ENCODE measurements around the gene COL17A1. TPM values are rescaled to one million over a fixed set of nuclear protein-coding genes. Genes with fewer than 3 reads are reported as not detected.

Gene COL17A1
- polyA plus RNA-seq, 3 donors = 0.30 to 0.78 (median 0.40) TPM

GRCh38 chr10:103990121-103990520 lies 95.6 kb downstream of the COL17A1 start:
- DNase-seq = no peak

GRCh38 chr10:103986360-103986759 lies 99.3 kb downstream of the COL17A1 start:
- DNase-seq = no peak

GRCh38 chr10:103985726-103986125 lies 100.0 kb downstream of the COL17A1 start:
- DNase-seq = no peak

GRCh38 chr10:103983367-103983911 lies 102.2 kb downstream of the COL17A1 start:
- no peak for DNase-seq

GRCh38 chr10:103982639-103983038 lies 103.0 kb downstream of the COL17A1 start:
- no peak for DNase-seq

Other genes starting within 250 kb of the COL17A1 start
- gene SH3PXD2A, start 230.3 kb downstream of the COL17A1 start, polyA plus RNA-seq (ENCODE audit: insufficient read length in 3 of 3) = 10 to 100 TPM; 26.6 to 29.4 (median 29.3) TPM
- gene STN1, start 167.7 kb downstream of the COL17A1 start, polyA plus RNA-seq (ENCODE audit: insufficient read length in 3 of 3) = 10 to 100 TPM; 23.0 to 25.4 (median 24.3) TPM
- 10 to 100 TPM; 57.9 to 72.7 (median 61.0) TPM for gene SLK, start 118.7 kb downstream of the COL17A1 start, polyA plus RNA-seq (ENCODE audit: insufficient read length in 3 of 3)
- 10 to 100 TPM in 1 of 3 donors, 1 to 10 TPM in 2; 9.3 to 10.6 (median 9.9) TPM for gene SFR1, start 36.3 kb upstream of the COL17A1 start, polyA plus RNA-seq (ENCODE audit: insufficient read length in 3 of 3)
- 10 to 100 TPM; 13.4 to 29.6 (median 25.0) TPM for gene CFAP43, start 146.5 kb upstream of the COL17A1 start, polyA plus RNA-seq (ENCODE audit: insufficient read length in 3 of 3)
- 10 to 100 TPM; 81.9 to 92.9 (median 89.2) TPM for gene GSTO1, start 169.0 kb upstream of the COL17A1 start, polyA plus RNA-seq (ENCODE audit: insufficient read length in 3 of 3)
- 10 to 100 TPM; 27.9 to 49.0 (median 37.7) TPM for gene GSTO2, start 183.3 kb upstream of the COL17A1 start, polyA plus RNA-seq (ENCODE audit: insufficient read length in 3 of 3)

All from renal pelvis (tissue), 4 donors.